Sigmoid colon (tissue), 7 donors: ENCODE results near the gene PAX4. TPM values are rescaled to one million over a fixed set of nuclear protein-coding genes. Genes with fewer than 3 reads are reported as not detected.

Source experiments
- DNase-seq: peaks from one replicate; pipeline ENCODE4 v3.0.0-alpha.2; 2019
- H3K27ac ChIP-seq, 4 donors: fragments of 200-600 bp; sonication (generic); one replicate each; pipeline ENCODE4 v1.5.1; 2016 to 2019; ENCODE audit warnings: mild to moderate bottlenecking in 1 of 4
- H3K27me3 ChIP-seq, 3 donors: fragments of 200-600 bp; sonication (generic); one replicate each; pipeline ENCODE4 v1.5.1; 2019; ENCODE audit warnings: mild to moderate bottlenecking in 1 of 3
- H3K36me3 ChIP-seq, 4 donors: fragments of 200-600 bp; sonication (generic); one replicate each; pipeline ENCODE4 v1.5.1; 2016 to 2019
- H3K4me1 ChIP-seq, 4 donors: fragments of 200-600 bp; sonication (generic); one replicate each; pipeline ENCODE4 v1.5.1; 2017 to 2019
- H3K4me3 ChIP-seq, 4 donors: fragments of 200-600 bp; sonication (generic); one replicate each; pipeline ENCODE4 v1.5.1; 2017 to 2019; ENCODE audit warnings: mild to moderate bottlenecking in 2 of 4, moderate library complexity in 1 of 4
- H3K9me3 ChIP-seq, 4 donors: fragments of 200-600 bp in 3 of 4; sonication (generic) in 3 of 4; one replicate each; pipeline versions ENCODE4 v1.5.1 to v1.6.1; 2013 to 2019
- EP300 ChIP-seq, 4 donors: sonication (generic); formaldehyde crosslinking; IDR thresholded peaks; one replicate each; pipeline ENCODE4 v1.6.1; 2017; ENCODE audit warnings: antibody characterized with exemption in 4 of 4
- POLR2A ChIP-seq, 2 donors: fragments of 450-650 bp; IDR thresholded peaks; one replicate each; pipeline ENCODE4 v1.6.1; 2016; ENCODE audit warnings: antibody characterized with exemption in 2 of 2, mild to moderate bottlenecking in 2 of 2, moderate library complexity in 2 of 2
- POLR2AphosphoS5 ChIP-seq, 4 donors: sonication (generic); formaldehyde crosslinking; IDR thresholded peaks; one replicate each; pipeline ENCODE4 v1.6.1; 2017; ENCODE audit warnings: antibody characterized with exemption in 4 of 4
- WGBS, 2 donors: extraction: QIAGEN DNeasy Blood & Tissue Kit; methylation state at CpG; one replicate each; pipeline ENCODE4 v1.1.7; 2013; 5-methylcytosine and 5-hydroxymethylcytosine counted together
- intact Hi-C: fragments of 100-400 bp; cut with DNase I; formaldehyde crosslinking; loops from one replicate; pipeline ENCODE4 v1.15.1; 2023
- polyA plus RNA-seq, 3 donors: library from polyadenylated mRNA; stranded (reverse); fragments of 200-250 nt; gene quantifications; one replicate each; pipeline ENCODE4 v1.2.3, GENCODE V29; 2013
- total RNA-seq, 4 donors: library from RNA; depleted of rRNA; stranded (reverse); fragments of >200 nt; gene quantifications; one replicate each; pipeline ENCODE4 v1.1.0, GENCODE V29; 2016
- TF ChIP-seq, protein P1 (sequence below), 4 experiments: fragments of 450-650 bp in 3 of 4; fragments of 200-600 bp in 1 of 4; IDR thresholded peaks; one replicate each; pipeline ENCODE4 v1.5.1; 2016 to 2019; ENCODE audit warnings: antibody characterized with exemption in 4 of 4, mild to moderate bottlenecking in 3 of 4, moderate library complexity in 2 of 4
- donor health status: healthy with polysubstance abuse.
- donor health status: Bipolar disorder and iron deficiency.
- donor health status: healthy.

The PAX4 gene
- total and polyA plus RNA-seq, 7 donors = 0.13 to 1.2 (median 0.46) TPM; not detected in 4

DNA sequence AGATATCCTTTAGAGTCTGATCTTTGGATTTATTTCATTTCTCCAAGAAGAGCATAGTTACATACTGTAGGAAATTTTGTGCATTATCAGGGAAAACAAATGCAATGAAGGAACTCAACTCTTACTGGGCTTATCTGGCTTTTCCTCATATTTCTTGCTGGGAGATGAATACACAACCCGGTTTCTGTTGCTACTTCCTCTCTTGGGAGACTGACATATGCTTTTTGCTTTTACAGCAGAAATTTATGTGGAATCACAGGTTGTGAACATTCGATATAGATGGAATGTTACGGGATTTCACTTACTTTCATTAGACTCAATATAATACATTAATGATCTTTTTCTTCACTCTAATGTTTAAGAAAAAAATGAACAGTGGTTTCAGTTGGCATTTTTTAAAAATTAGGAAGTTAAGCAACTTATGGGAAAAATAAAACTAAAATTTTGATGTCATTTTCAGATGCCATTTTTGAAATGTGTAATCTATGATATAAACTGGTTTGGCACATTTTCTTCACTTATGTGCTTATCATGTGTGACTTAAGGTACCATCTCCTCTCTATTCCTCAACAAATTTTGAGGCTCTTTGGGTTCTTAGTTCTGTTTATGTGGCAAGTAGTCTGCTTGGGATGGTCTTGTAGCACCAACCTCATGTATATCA, 41.2 kb upstream of the PAX4 start:
- no peaks in the 10 kb centered on the region for H3K9me3 ChIP-seq
- TF ChIP-seq, protein P1, sequence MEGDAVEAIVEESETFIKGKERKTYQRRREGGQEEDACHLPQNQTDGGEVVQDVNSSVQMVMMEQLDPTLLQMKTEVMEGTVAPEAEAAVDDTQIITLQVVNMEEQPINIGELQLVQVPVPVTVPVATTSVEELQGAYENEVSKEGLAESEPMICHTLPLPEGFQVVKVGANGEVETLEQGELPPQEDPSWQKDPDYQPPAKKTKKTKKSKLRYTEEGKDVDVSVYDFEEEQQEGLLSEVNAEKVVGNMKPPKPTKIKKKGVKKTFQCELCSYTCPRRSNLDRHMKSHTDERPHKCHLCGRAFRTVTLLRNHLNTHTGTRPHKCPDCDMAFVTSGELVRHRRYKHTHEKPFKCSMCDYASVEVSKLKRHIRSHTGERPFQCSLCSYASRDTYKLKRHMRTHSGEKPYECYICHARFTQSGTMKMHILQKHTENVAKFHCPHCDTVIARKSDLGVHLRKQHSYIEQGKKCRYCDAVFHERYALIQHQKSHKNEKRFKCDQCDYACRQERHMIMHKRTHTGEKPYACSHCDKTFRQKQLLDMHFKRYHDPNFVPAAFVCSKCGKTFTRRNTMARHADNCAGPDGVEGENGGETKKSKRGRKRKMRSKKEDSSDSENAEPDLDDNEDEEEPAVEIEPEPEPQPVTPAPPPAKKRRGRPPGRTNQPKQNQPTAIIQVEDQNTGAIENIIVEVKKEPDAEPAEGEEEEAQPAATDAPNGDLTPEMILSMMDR (IDR thresholded peaks at IDR 0.05) = no peak
- no peak for TF ChIP-seq POLR2AphosphoS5 (IDR thresholded peaks at IDR 0.05)
- TF ChIP-seq POLR2A (IDR thresholded peaks at IDR 0.05) = no peak
- TF ChIP-seq EP300 (IDR thresholded peaks at IDR 0.05) = no peak
- no peaks in the 10 kb centered on the region for H3K36me3 ChIP-seq
- no peaks in the 10 kb centered on the region for H3K27me3 ChIP-seq
- no peak for DNase-seq
- 81 to 87% methylated on average over 3 of the region's 3 CpGs for WGBS, 2 donors
- H3K27ac ChIP-seq = no peak overlapping the region
- H3K4me1 ChIP-seq = peaks cover 0 to 20% (median 8%) of the 10 kb centered on the region in 4 donors
- intact Hi-C loops = no loop called here
- no peak overlapping the region for H3K4me3 ChIP-seq

DNA sequence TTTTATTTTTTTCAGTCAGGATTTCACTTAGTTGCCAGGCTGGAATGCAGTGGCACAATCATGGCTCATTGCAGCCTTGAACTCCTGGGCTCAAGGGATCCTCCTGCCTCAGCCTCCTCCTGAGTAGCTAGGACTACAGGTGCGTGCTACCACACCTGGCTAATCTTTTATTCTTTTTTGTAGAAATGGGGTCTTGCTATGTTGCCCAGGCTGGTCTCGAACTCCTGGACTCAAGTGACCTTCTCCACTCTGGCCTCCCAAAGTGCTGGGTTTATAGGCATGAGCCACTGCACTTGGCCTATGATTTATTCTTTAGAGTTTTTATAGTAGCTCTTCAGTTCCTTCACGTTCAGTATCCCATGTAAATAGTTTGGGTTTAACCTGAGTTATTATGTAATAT, 39.6 kb upstream of the PAX4 start:
- no peaks in the 10 kb centered on the region for H3K36me3 ChIP-seq
- WGBS, 2 donors = 69 to 87% methylated on average over 3 of the region's 3 CpGs
- no peak for DNase-seq
- no peak overlapping the region for H3K27ac ChIP-seq
- intact Hi-C loops = no loop called here
- H3K4me3 ChIP-seq = no peak overlapping the region
- H3K27me3 ChIP-seq = no peaks in the 10 kb centered on the region
- peaks cover 0 to 36% (median 24%) of the 10 kb centered on the region in 4 donors for H3K4me1 ChIP-seq
- H3K9me3 ChIP-seq = no peaks in the 10 kb centered on the region
- no peak for TF ChIP-seq EP300 (IDR thresholded peaks at IDR 0.05)
- no peak for TF ChIP-seq POLR2A (IDR thresholded peaks at IDR 0.05)
- TF ChIP-seq, protein P1 (IDR thresholded peaks at IDR 0.05) = no peak
- TF ChIP-seq POLR2AphosphoS5 (IDR thresholded peaks at IDR 0.05) = no peak

DNA sequence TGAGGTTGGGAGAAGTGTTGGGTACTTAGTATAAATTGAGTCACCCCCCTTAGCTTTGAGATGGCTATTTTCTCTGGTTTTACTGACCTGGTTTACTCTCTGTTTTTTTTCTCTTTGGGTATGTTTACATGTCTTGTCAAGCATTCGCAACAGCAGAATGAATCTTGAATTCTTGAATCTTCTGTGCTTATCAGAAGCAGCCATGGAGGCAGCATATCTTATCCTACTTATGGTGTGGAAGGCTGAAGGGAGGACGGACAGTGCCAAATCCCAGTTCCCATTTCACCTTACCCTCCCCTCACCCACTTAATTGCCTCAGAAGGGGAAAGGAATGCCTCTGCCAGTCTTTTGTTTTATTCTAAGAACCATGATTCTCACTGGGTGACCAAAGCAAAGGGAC, 37.8 kb upstream of the PAX4 start:
- WGBS, 2 donors = 84 to 93% methylated on average over 2 of the region's 2 CpGs
- no peak for DNase-seq
- Histone ChIP-seq H3K4me3 (no peak overlapping the region), H3K4me1 (peaks cover 0 to 46% (median 32%) of the 10 kb centered on the region in 4 donors), H3K9me3 (no peaks in the 10 kb centered on the region), H3K36me3 (no peaks in the 10 kb centered on the region), H3K27me3 (no peaks in the 10 kb centered on the region), H3K27ac (no peak overlapping the region)
- intact Hi-C loops = no loop called here
- TF ChIP-seq POLR2A (IDR thresholded peaks at IDR 0.05) (no peak), EP300 (IDR thresholded peaks at IDR 0.05) (no peak), POLR2AphosphoS5 (IDR thresholded peaks at IDR 0.05) (no peak)
- TF ChIP-seq, protein P1 (IDR thresholded peaks at IDR 0.05) = no peak

DNA sequence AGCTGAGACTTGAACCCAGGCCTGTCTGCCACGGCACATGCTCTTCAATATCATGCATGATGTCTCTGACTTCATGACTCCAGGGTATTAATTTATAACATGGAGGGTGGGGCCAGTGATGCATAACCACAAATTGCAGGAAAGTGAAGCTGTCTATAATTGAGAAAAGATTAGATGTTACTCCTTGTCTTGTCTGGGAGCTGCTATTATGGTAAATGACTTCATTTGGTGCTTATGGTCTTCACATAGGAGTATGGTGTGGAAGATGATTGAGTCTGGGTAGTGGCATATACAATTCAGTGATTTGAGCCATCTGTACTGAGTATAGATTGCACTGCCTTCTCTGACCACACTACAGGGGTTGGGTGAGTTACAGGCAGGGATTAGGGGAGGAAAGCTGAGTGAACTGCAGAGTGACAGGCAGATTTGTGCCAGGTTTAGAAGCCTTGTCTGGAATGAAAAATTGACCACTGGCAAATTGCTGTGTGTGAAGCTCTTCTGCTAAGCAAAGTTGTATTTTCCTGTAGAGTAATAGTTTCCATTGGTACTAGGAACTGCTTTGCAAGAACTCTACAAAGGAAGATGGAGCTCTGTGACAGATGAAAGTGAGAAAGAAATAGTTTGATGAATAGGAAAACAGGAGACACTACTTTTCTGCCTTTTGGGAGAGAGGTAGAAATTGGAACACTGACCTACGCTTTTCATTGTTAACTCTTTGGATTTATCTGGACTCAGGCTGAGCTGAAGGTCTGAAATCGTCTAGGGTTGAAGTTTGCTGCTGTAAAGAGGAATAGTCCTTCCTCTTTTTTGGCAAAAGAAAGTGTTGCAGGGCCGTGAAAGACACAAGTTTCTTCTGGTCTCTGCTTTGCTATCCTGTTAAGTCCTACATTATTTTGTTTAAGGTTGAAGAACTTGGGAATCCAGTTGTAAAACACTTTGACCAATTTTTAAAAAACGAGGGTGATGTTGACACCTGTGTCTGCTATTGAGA, 36.8 kb upstream of the PAX4 start:
- H3K4me1 ChIP-seq = peaks cover 0 to 46% (median 32%) of the 10 kb centered on the region in 4 donors
- TF ChIP-seq, protein P1 (IDR thresholded peaks at IDR 0.05) = no peak
- TF ChIP-seq EP300 (IDR thresholded peaks at IDR 0.05) = no peak
- no peak for TF ChIP-seq POLR2A (IDR thresholded peaks at IDR 0.05)
- no peak for TF ChIP-seq POLR2AphosphoS5 (IDR thresholded peaks at IDR 0.05)
- 66 to 69% methylated on average over 5 of the region's 5 CpGs for WGBS, 2 donors
- H3K27me3 ChIP-seq = no peaks in the 10 kb centered on the region
- no peak for DNase-seq
- no peaks in the 10 kb centered on the region for H3K9me3 ChIP-seq
- no peaks in the 10 kb centered on the region for H3K36me3 ChIP-seq
- intact Hi-C loops = loop anchor here (5.0 kb wide), 1 partner anchor 262 kb away; the partner anchor contains the start of gene ZNF800
- H3K4me3 ChIP-seq = no peak overlapping the region
- H3K27ac ChIP-seq = no peak overlapping the region
